Measurements from ENCODE around the gene STARD3. TPM values are rescaled to one million over a fixed set of nuclear protein-coding genes. Genes with fewer than 3 reads are reported as not detected.

The STARD3 gene
- total RNA-seq, 1 experiment from 2014 or later = 47.7 TPM

DNA sequence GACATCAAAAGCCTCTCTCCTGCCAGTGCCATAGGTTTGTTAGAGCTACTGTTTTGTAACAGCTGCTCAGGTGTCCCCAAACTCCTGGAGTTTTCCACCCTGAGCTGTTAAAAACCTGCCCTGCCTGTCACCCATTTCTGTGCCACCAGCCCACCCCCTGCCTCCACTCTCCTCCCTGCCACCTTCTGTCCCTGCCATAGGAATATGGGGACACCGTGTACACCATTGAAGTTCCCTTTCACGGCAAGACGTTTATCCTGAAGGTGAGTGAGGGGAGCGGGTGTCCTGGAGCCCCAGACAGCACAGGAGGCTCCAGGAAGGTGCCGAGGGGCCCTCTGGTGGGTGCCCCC lies 23.0 kb downstream of the STARD3 start:
- no peaks in the 10 kb centered on the region for H3K79me2 ChIP-seq (ENCODE audit: low read depth)
- BruUV-seq (replicated peaks) = no TSS peak
- no peaks in the 10 kb centered on the region for H3K36me3 ChIP-seq (ENCODE audit: low read depth)
- no peaks in the 10 kb centered on the region for H3K27me3 ChIP-seq (ENCODE audit: insufficient read depth, low read depth)
- H3K9me3 ChIP-seq (ENCODE audit: insufficient read depth, low read depth) = no peaks in the 10 kb centered on the region
- H4K20me1 ChIP-seq (ENCODE audit: insufficient read depth) = no peaks in the 10 kb centered on the region
- no peak overlapping the region for H3K27ac ChIP-seq
- TF ChIP-seq EZH2 (IDR thresholded peaks at IDR 0.05; ENCODE audit: low read depth) = no peak
- TF ChIP-seq, protein P1, sequence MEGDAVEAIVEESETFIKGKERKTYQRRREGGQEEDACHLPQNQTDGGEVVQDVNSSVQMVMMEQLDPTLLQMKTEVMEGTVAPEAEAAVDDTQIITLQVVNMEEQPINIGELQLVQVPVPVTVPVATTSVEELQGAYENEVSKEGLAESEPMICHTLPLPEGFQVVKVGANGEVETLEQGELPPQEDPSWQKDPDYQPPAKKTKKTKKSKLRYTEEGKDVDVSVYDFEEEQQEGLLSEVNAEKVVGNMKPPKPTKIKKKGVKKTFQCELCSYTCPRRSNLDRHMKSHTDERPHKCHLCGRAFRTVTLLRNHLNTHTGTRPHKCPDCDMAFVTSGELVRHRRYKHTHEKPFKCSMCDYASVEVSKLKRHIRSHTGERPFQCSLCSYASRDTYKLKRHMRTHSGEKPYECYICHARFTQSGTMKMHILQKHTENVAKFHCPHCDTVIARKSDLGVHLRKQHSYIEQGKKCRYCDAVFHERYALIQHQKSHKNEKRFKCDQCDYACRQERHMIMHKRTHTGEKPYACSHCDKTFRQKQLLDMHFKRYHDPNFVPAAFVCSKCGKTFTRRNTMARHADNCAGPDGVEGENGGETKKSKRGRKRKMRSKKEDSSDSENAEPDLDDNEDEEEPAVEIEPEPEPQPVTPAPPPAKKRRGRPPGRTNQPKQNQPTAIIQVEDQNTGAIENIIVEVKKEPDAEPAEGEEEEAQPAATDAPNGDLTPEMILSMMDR (conservative IDR thresholded peaks at IDR 0.05) = no peak
- H3K4me2 ChIP-seq = no peak overlapping the region
- no peak overlapping the region for H3K4me3 ChIP-seq
- intact Hi-C loops (cut with micrococcal nuclease; ENCODE audit: unreplicated experiment) = no loop called here
- peaks cover 18% of the 10 kb centered on the region for H3F3A ChIP-seq (ENCODE audit: insufficient read depth, low read depth)
- ChIA-PET POLR2A (ENCODE audit: unreplicated experiment) (no interaction called here), CTCF (interaction anchor here (0.6 kb wide), 1 partner anchor 26 kb away, joined by 4 read pairs; no protein-coding TSS in a partner anchor)
- no peak for DNase-seq
- peaks cover 12% of the 10 kb centered on the region for H3K4me1 ChIP-seq (replicated peaks; ENCODE audit: insufficient read depth)
- no peaks in the 10 kb centered on the region for H3K9me2 ChIP-seq (ENCODE audit: insufficient read depth)
- H2AFZ ChIP-seq = no peak overlapping the region

DNA sequence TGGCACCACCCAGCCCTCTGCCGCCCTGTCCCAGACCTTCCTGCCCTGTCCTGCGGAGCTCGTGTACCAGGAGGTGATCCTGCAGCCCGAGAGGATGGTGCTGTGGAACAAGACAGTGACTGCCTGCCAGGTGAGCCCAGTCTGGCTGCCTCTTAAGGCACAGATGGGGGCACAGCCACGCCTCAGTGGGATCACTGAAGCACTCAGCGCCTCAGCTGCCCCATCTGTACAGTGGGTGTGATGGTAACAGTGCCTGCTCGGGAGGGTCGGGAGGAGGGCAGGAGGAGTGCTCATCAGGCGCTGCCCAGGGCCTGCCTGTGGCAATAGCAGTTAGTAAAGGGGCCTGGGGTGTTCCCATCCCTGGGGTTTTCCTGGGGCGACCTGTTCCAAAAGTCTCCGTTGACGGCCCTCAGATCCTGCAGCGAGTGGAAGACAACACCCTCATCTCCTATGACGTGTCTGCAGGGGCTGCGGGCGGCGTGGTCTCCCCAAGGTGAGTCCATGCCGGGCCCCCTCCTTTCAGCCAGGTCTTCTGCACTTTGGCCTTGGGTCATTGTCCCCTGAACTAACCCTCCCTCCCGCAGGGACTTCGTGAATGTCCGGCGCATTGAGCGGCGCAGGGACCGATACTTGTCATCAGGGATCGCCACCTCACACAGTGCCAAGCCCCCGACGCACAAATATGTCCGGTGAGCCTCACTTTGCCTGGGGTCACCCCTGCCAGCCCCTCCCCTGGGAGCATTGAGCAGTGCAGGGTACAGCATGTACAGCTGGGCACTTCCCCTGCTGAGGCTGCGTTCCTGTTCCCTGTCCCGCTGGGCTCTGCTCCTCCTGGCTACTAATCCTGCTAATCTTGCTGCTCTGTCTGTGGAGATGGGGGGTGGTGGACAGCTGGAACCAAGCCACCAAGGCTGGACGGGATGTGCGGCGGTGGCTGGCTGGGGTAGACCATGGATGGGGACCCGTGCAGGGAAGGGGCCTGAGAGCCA lies 23.7 kb downstream of the STARD3 start:
- Histone ChIP-seq H3K36me3 (ENCODE audit: low read depth) (no peaks in the 10 kb centered on the region), H3F3A (ENCODE audit: insufficient read depth, low read depth) (peaks cover 18% of the 10 kb centered on the region), H3K79me2 (ENCODE audit: low read depth) (no peaks in the 10 kb centered on the region), H3K27ac (no peak overlapping the region), H3K27me3 (ENCODE audit: insufficient read depth, low read depth) (no peaks in the 10 kb centered on the region), H3K4me3 (no peak overlapping the region), H4K20me1 (ENCODE audit: insufficient read depth) (no peaks in the 10 kb centered on the region), H3K4me1 (replicated peaks; ENCODE audit: insufficient read depth) (peaks cover 12% of the 10 kb centered on the region), H2AFZ (no peak overlapping the region), H3K4me2 (no peak overlapping the region), H3K9me2 (ENCODE audit: insufficient read depth) (no peaks in the 10 kb centered on the region), H3K9me3 (ENCODE audit: insufficient read depth, low read depth) (no peaks in the 10 kb centered on the region)
- BruUV-seq (replicated peaks) = no TSS peak
- intact Hi-C loops (cut with micrococcal nuclease; ENCODE audit: unreplicated experiment) = no loop called here
- TF ChIP-seq, protein P1 (conservative IDR thresholded peaks at IDR 0.05) = no peak
- TF ChIP-seq EZH2 (IDR thresholded peaks at IDR 0.05; ENCODE audit: low read depth) = no peak
- POLR2A ChIA-PET (ENCODE audit: unreplicated experiment) = no interaction called here
- no peak for DNase-seq
- CTCF ChIA-PET = no interaction called here

DNA sequence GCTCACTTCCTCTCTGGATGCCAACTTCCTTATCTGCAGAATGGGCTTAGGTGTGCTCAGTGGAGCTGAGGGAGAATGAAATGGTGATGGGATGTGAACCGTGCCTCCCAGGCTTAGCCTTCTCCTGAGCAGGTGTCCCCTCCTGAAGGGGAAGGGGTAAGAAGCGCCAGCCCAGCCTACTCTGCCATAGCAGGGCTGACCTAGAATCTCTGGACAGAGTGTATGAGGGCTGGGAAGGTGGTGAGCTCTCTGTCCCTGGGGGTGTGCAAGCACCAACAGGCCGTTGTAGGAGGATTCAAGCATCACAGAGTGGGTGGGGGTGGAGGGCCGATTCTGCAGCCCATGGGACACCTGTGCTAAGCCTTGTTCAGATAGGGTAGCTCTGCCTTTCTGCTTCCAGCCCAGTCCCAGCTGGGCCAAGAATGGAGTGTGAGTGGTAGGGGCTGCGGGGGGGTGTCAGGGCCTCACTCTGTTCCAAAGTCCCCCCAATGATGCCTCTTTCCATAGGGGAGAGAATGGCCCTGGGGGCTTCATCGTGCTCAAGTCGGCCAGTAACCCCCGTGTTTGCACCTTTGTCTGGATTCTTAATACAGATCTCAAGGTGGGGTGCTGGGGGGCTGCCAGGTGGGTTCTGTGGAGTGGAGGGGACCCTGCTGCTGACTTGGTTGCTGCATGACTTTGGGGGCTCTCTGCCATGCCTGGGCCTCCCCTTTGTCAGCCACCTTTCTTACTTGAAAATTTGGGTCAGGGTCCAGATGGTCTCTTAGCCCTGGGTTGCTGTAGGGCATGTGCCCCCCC lies 25.0 kb downstream of the STARD3 start:
- no peaks in the 10 kb centered on the region for H3K27me3 ChIP-seq (ENCODE audit: insufficient read depth, low read depth)
- DNase-seq = no peak

More for the DNA sequence above, 25.0 kb downstream of the STARD3 start:
- H2AFZ ChIP-seq = no peak overlapping the region
- peaks cover 18% of the 10 kb centered on the region for H3F3A ChIP-seq (ENCODE audit: insufficient read depth, low read depth)
- intact Hi-C loops (cut with micrococcal nuclease; ENCODE audit: unreplicated experiment) = no loop called here
- no peak for TF ChIP-seq EZH2 (IDR thresholded peaks at IDR 0.05; ENCODE audit: low read depth)
- TF ChIP-seq, protein P1 (conservative IDR thresholded peaks at IDR 0.05) = no peak
- no peaks in the 10 kb centered on the region for H3K79me2 ChIP-seq (ENCODE audit: low read depth)
- no peaks in the 10 kb centered on the region for H3K9me3 ChIP-seq (ENCODE audit: insufficient read depth, low read depth)
- no peak overlapping the region for H3K4me2 ChIP-seq
- CTCF ChIA-PET = interaction anchor here (0.6 kb wide), 1 partner anchor 13 kb away, joined by 5 read pairs; no protein-coding TSS in a partner anchor
- H3K27ac ChIP-seq = no peak overlapping the region
- no peaks in the 10 kb centered on the region for H3K36me3 ChIP-seq (ENCODE audit: low read depth)
- H4K20me1 ChIP-seq (ENCODE audit: insufficient read depth) = no peaks in the 10 kb centered on the region
- BruUV-seq (replicated peaks) = no TSS peak
- no peaks in the 10 kb centered on the region for H3K9me2 ChIP-seq (ENCODE audit: insufficient read depth)
- POLR2A ChIA-PET (ENCODE audit: unreplicated experiment) = no interaction called here
- peaks cover 17% of the 10 kb centered on the region for H3K4me1 ChIP-seq (replicated peaks; ENCODE audit: insufficient read depth)
- no peak overlapping the region for H3K4me3 ChIP-seq

All from PC-9 (cell line).